Uterus (tissue), 4 donors: ENCODE data around the gene MOB3B. TPM values are rescaled to one million over a fixed set of nuclear protein-coding genes. Genes with fewer than 3 reads are reported as not detected.

ENCODE experiments used
- DNase-seq, 2 donors: peaks; one replicate each; pipeline ENCODE4 v3.0.0-alpha.2; 2019 to 2020
- H3K27ac ChIP-seq, 2 donors: fragments of 200-600 bp; sonication (generic); 1 replicate in 1 of 2; 2 replicates in 1 of 2; pipeline ENCODE4 v1.5.1; 2016 to 2018
- H3K27me3 ChIP-seq, 2 donors: fragments of 200-600 bp; sonication (generic); one replicate each; pipeline ENCODE4 v1.5.1; 2018 to 2019; ENCODE audit warnings: control low read depth in 1 of 2
- H3K36me3 ChIP-seq, 2 donors: fragments of 200-600 bp; sonication (generic); one replicate each; pipeline ENCODE4 v1.5.1; 2019; ENCODE audit warnings: control low read depth in 1 of 2
- H3K4me1 ChIP-seq, 2 donors: fragments of 200-600 bp; sonication (generic); one replicate each; pipeline ENCODE4 v1.5.1; 2018 to 2019; ENCODE audit warnings: control low read depth in 1 of 2
- H3K4me3 ChIP-seq, 2 donors: fragments of 200-600 bp; sonication (generic); 1 replicate in 1 of 2; 2 replicates in 1 of 2; pipeline ENCODE4 v1.5.1; 2018 to 2019; ENCODE audit warnings: mild to moderate bottlenecking in 1 of 2
- H3K9me3 ChIP-seq, 2 donors: fragments of 200-600 bp; sonication (generic); one replicate each; pipeline ENCODE4 v1.5.1; 2019; ENCODE audit warnings: control low read depth in 1 of 2
- POLR2A ChIP-seq, 2 donors: fragments of 450-650 bp; IDR thresholded peaks; one replicate each; pipeline ENCODE4 v1.6.1; 2016; ENCODE audit warnings: antibody characterized with exemption in 2 of 2, mild to moderate bottlenecking in 1 of 2, moderate library complexity in 1 of 2
- intact Hi-C: fragments of 100-400 bp; cut with DNase I; formaldehyde crosslinking; loops from one replicate; pipeline ENCODE4 v1.15.1; 2023; ENCODE audit warnings: low total_unique reads
- total RNA-seq, 4 donors: library from RNA; depleted of rRNA in 3 of 4; stranded (reverse); fragments of >200 nt in 3 of 4; gene quantifications; one replicate each; pipeline versions ENCODE4 v1.1.0 to v1.2.4, GENCODE V29; 2014 to 2023
- TF ChIP-seq, protein P1 (sequence below), 4 experiments: fragments of 200-600 bp in 2 of 4; fragments of 450-650 bp in 2 of 4; sonication (generic) in 2 of 4; IDR thresholded peaks; one replicate each; pipeline ENCODE4 v1.5.1; 2016 to 2019; ENCODE audit warnings: antibody characterized with exemption in 4 of 4, mild to moderate bottlenecking in 2 of 4, moderate library complexity in 1 of 4
- donor health status: DM: yes; HTN: yes; CAD: no.

The MOB3B gene
- total RNA-seq, 4 donors from 2014 or later = 2.0 to 34.4 (median 12.6) TPM

DNA sequence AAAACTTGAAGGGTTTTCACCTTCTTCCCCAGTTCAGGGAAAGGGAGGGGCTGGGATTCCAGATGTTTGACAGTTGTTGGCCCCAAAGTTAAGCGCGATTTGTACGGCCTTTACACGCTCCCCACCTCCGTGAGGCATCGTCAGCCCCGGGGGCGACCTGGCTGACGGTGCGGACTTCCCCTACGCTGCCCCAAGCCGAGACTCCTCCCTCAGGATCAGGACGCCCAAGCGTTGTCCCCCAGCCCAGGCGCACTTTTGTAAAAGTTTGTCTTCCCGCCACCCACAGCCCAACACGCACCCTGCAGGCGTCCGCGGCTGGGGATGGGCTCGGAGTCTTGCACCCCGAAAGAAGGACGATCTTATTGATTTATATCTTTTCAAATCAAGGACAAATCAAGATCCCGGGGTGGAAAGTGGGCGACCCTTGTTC, 713 bp downstream of the MOB3B start:
- TF ChIP-seq, protein P1, sequence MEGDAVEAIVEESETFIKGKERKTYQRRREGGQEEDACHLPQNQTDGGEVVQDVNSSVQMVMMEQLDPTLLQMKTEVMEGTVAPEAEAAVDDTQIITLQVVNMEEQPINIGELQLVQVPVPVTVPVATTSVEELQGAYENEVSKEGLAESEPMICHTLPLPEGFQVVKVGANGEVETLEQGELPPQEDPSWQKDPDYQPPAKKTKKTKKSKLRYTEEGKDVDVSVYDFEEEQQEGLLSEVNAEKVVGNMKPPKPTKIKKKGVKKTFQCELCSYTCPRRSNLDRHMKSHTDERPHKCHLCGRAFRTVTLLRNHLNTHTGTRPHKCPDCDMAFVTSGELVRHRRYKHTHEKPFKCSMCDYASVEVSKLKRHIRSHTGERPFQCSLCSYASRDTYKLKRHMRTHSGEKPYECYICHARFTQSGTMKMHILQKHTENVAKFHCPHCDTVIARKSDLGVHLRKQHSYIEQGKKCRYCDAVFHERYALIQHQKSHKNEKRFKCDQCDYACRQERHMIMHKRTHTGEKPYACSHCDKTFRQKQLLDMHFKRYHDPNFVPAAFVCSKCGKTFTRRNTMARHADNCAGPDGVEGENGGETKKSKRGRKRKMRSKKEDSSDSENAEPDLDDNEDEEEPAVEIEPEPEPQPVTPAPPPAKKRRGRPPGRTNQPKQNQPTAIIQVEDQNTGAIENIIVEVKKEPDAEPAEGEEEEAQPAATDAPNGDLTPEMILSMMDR (IDR thresholded peaks at IDR 0.05) = peak in 1 of 4 experiments; percentile 3
- TF ChIP-seq POLR2A (IDR thresholded peaks at IDR 0.05) = peak in 1 of 2 donors; percentile 22
- H3K4me3 ChIP-seq = peak overlapping the region; percentile 84 to 89
- intact Hi-C loops = no loop called here

DNA sequence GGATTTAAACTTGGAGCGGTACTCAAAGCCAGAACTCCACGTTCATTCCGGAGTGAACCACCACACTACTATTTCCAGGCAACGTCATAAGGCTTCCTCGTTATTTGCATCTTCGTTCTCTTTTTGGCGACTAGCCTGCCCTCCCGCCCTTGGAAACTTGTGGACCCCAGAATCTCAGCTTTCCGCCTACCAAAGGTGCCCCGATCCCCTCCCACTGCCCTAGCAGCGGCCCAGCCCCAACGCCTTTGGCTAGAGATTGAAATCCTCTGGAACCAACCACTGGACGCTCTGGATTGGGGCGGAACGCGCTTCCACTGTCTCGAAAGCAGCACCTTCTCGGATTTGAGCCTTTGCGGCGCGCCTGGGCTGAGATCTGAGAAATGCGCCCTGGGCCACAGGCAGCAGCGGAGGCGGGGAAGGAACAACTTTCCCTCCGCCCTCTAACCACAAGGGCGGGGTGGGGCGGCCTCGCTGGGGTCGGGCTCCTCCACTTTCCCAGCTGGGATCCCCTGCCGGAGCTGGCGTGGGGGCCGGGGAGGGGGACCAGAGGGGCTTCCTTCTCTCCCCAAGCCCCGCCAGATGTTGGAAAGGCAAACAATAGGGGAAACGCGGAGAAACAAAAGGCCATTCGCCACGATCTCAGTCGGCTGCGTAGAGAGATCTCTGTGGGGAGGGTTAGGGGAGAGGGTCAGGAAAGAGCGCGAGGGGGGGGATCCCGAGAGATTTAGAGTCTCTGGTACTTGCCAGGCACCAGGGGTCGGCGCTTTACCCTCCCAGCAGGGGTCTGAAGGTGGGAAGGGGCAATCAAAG, 1.3 kb downstream of the MOB3B start:
- DNase-seq = peak; percentile 84 to 87
- intact Hi-C loops = no loop called here
- H3K27ac ChIP-seq = peak overlapping the region; percentile 94 to 95
- no peaks in the 10 kb centered on the region for H3K27me3 ChIP-seq
- H3K9me3 ChIP-seq = no peaks in the 10 kb centered on the region
- TF ChIP-seq, protein P1 (IDR thresholded peaks at IDR 0.05) = no peak
- peak; percentile 62 to 64 for TF ChIP-seq POLR2A (IDR thresholded peaks at IDR 0.05)
- H3K36me3 ChIP-seq = no peaks in the 10 kb centered on the region
- H3K4me3 ChIP-seq = peak overlapping the region; percentile 84 to 89
- H3K4me1 ChIP-seq = peaks cover 0 to 8% of the 10 kb centered on the region in 2 donors

More for the DNA sequence above, 713 bp downstream of the MOB3B start:
- H3K27me3 ChIP-seq = no peaks in the 10 kb centered on the region
- peak overlapping the region; percentile 94 to 95 for H3K27ac ChIP-seq
- H3K9me3 ChIP-seq = no peaks in the 10 kb centered on the region
- H3K36me3 ChIP-seq = no peaks in the 10 kb centered on the region
- peaks cover 0 to 8% of the 10 kb centered on the region in 2 donors for H3K4me1 ChIP-seq
- peak; percentile 68 to 72 for DNase-seq

DNA sequence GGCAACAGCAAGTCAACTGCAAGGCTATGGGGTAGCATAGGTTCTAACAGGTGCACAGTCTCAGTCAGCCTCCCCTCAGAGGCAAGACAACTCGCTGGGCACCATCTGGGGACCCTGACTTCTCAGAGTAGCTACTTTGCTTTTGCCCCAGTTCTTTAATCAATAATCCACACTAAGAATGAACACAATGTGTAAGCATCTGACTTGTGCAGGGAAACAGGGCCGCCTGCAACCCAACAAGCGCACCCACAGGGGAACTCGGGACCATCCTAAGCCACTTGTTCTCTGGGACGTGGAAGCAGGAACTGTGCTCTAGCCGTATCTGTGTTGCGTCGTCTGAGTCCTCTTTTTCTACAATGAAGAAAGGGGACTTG, 1.9 kb downstream of the MOB3B start:
- Histone ChIP-seq H3K27ac (peak overlapping the region; percentile 94 to 95), H3K4me1 (peaks cover 0 to 8% of the 10 kb centered on the region in 2 donors), H3K36me3 (no peaks in the 10 kb centered on the region), H3K27me3 (no peaks in the 10 kb centered on the region), H3K9me3 (no peaks in the 10 kb centered on the region), H3K4me3 (peak overlapping the region; percentile 84 to 89)
- no peak for DNase-seq
- TF ChIP-seq, protein P1 (IDR thresholded peaks at IDR 0.05) = no peak
- no peak for TF ChIP-seq POLR2A (IDR thresholded peaks at IDR 0.05)
- intact Hi-C loops = no loop called here

DNA sequence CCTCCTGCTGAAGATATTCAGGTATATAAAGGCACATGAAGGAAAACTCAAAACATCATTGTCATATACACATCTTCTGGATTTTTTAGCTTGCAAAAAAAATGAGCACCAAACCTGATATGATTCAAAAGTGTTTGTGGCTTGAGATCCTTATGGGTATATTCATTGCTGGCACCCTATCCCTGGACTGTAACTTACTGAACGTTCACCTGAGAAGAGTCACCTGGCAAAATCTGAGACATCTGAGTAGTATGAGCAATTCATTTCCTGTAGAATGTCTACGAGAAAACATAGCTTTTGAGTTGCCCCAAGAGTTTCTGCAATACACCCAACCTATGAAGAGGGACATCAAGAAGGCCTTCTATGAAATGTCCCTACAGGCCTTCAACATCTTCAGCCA, 5.4 kb downstream of the MOB3B start, which contains the start of gene IFNK:
Gene IFNK, plus strand, starts transcription at position 55 of the 400 bp plus-strand sequence. Its CDS starts 47 bp downstream, at position 102.
- no peak for DNase-seq
- Histone ChIP-seq H3K9me3 (no peaks in the 10 kb centered on the region), H3K27me3 (no peaks in the 10 kb centered on the region), H3K4me3 (no peak within 1 kb of the TSS), H3K36me3 (no peaks in the 10 kb centered on the region), H3K4me1 (peaks cover 0 to 8% of the 10 kb centered on the region in 2 donors), H3K27ac (no peak within 1 kb of the TSS)
- intact Hi-C loops = no loop called here
- TF ChIP-seq, protein P1 (IDR thresholded peaks at IDR 0.05) = no peak
- no peak for TF ChIP-seq POLR2A (IDR thresholded peaks at IDR 0.05)

DNA sequence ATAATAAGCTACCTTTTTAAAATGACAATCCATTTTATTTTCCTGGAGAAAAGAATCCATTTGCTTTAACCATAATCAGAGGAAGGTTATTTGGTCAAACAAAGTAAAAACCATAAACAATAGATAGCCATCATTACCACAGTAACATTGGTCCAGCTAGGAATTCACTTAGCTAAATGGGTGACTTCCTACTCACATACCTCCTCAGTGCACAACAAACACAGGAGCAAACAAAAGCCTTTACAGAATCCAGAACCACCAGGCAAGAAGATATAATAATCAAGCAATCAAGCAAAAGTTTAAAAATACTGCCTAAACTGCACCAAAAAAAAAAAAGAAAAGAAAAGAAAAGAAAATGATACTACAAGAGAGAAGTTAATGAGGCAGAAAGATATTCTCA, 6.5 kb downstream of the MOB3B start:
- TF ChIP-seq, protein P1 (IDR thresholded peaks at IDR 0.05) = no peak
- no peak for TF ChIP-seq POLR2A (IDR thresholded peaks at IDR 0.05)
- Histone ChIP-seq H3K36me3 (no peaks in the 10 kb centered on the region), H3K4me1 (peaks cover 0 to 8% of the 10 kb centered on the region in 2 donors), H3K27ac (no peak overlapping the region), H3K9me3 (no peaks in the 10 kb centered on the region), H3K4me3 (no peak overlapping the region), H3K27me3 (no peaks in the 10 kb centered on the region)
- DNase-seq = no peak
- intact Hi-C loops = no loop called here
